PC-3 (cell line): ENCODE data around the gene GRPEL2. TPM values are rescaled to one million over a fixed set of nuclear protein-coding genes. Genes with fewer than 3 reads are reported as not detected.

ENCODE experiments used
- ATAC-seq: fragments of 200-7000 bp; cut with Tn5 transposase; 2 replicates; pipeline ENCODE4 v1.9.1; 2020; ENCODE audit warnings: mild to moderate bottlenecking, moderate library complexity
- BruUV-seq: library from RNA; stranded (reverse); fragments of 400-500 nt; replicated peaks from 2 replicates; lab custom pipeline; 2021; lab: Mats Ljungman, UMichigan
- CTCF ChIA-PET: fragments of 300-600 bp; sonication (Branson Sonifier 250); formaldehyde crosslinking; loops from one replicate; lab custom pipeline; 2022; ENCODE audit warnings: antibody characterized with exemption; lab: Charles Lee
- POLR2A ChIA-PET: fragments of 300-600 bp; sonication (Branson Sonifier 250); formaldehyde crosslinking; loops from one replicate; lab custom pipeline; 2022; ENCODE audit warnings: antibody characterized with exemption; ENCODE audit not compliant: unreplicated experiment; lab: Charles Lee
- DNase-seq: peaks from one replicate; pipeline ENCODE4 v3.0.0-alpha.2; 2015
- H2AFZ ChIP-seq: fragments of 300-600 bp; sonication (generic); 2 replicates; pipeline ENCODE4 v1.6.0; 2016; ENCODE audit warnings: antibody characterized with exemption, low read length
- H3F3A ChIP-seq: fragments of 300-600 bp; sonication (generic); one replicate; pipeline ENCODE4 v1.6.0; 2017; ENCODE audit warnings: antibody characterized with exemption, low read length, control low read depth, mild to moderate bottlenecking; ENCODE audit not compliant: unreplicated experiment
- H3K27ac ChIP-seq: fragments of 300-600 bp; sonication (generic); 2 replicates; pipeline ENCODE4 v1.5.1; 2016; ENCODE audit warnings: mild to moderate bottlenecking, low read length
- H3K27me3 ChIP-seq: fragments of 300-600 bp; sonication (generic); 2 replicates; pipeline ENCODE4 v1.6.1; 2016; ENCODE audit warnings: low read length, mixed read lengths
- H3K36me3 ChIP-seq: fragments of 300-600 bp; sonication (generic); 2 replicates; pipeline ENCODE4 v1.6.1; 2016; ENCODE audit warnings: low read depth, mixed run types, low read length, mixed read lengths
- H3K4me1 ChIP-seq: fragments of 300-600 bp; sonication (generic); 2 replicates; pipeline ENCODE4 v1.5.1; 2016; ENCODE audit warnings: low read length; ENCODE audit not compliant: insufficient read depth
- H3K4me2 ChIP-seq: fragments of 300-600 bp; sonication (generic); 2 replicates; pipeline ENCODE4 v1.6.0; 2016; ENCODE audit warnings: low read length
- H3K4me3 ChIP-seq: fragments of 300-600 bp; sonication (generic); 2 replicates; pipeline ENCODE4 v1.5.1; 2016; ENCODE audit warnings: mild to moderate bottlenecking, low read length, mixed read lengths
- H3K79me2 ChIP-seq: fragments of 300-600 bp; sonication (generic); 2 replicates; pipeline ENCODE4 v1.6.1; 2017; ENCODE audit warnings: low read length, mixed read lengths
- H3K9ac ChIP-seq: fragments of 300-600 bp; sonication (generic); 2 replicates; pipeline ENCODE4 v1.6.0; 2016; ENCODE audit warnings: mild to moderate bottlenecking, low read length
- H3K9me2 ChIP-seq: fragments of 300-600 bp; sonication (generic); replicated peaks from 2 replicates; pipeline ENCODE4 v1.6.1; 2016; ENCODE audit warnings: mixed run types, low read length, mixed read lengths
- H3K9me3 ChIP-seq: fragments of 300-600 bp; sonication (generic); 2 replicates; pipeline ENCODE4 v1.6.1; 2016; ENCODE audit warnings: low read length, mixed read lengths
- H4K20me1 ChIP-seq: fragments of 300-600 bp; sonication (generic); 2 replicates; pipeline ENCODE4 v1.6.1; 2016; ENCODE audit warnings: low read length, mixed read lengths
- EZH2 ChIP-seq: fragments of 300-600 bp; sonication (generic); IDR thresholded peaks from one replicate; pipeline ENCODE4 v1.6.1; 2017; ENCODE audit warnings: antibody characterized with exemption, mild to moderate bottlenecking, low read length; ENCODE audit not compliant: unreplicated experiment
- EZH2phosphoT487 ChIP-seq: fragments of 300-600 bp; sonication (generic); IDR thresholded peaks from 2 replicates; pipeline ENCODE4 v1.6.1; 2018; ENCODE audit warnings: mild to moderate bottlenecking, antibody characterized with exemption, low read length, borderline replicate concordance
- intact Hi-C: fragments of 100-400 bp; cut with micrococcal nuclease; formaldehyde crosslinking; loops from 2 replicates; pipeline ENCODE4 v1.9.0; 2023
- total RNA-seq: library from RNA; depleted of rRNA; stranded (reverse); fragments of >200 nt; gene quantifications from 2 replicates; pipeline ENCODE4 v1.2.3, GENCODE V29; 2014
- TF ChIP-seq, protein P1 (sequence below): fragments of 300-600 bp; sonication (generic); conservative IDR thresholded peaks from 2 replicates; pipeline ENCODE4 v1.5.1; 2017; ENCODE audit warnings: antibody characterized with exemption, low read depth, mild to moderate bottlenecking, low read length

The GRPEL2 gene
- total RNA-seq, 1 experiment from 2014 or later, result 43.8 TPM

DNA sequence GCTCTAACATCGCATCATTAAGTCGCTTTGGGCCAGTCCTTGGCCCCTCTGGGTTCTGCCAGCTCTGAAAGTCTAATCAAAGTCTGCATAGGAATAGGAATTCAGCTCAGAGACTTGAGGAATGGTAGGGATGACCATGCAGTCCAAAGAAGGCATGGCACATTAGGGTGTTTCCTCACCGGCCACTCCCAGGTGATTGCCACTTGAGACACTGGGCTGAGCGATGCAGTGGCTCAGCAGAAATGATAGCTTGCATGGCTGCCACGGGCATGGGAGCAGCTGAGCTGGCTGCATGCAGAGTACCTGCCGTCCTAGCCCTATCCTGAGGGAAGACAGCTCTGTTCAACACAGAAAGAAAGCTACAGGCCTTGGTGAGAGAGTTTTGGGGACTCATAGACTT is 44.9 kb upstream of the GRPEL2 start:
- Histone ChIP-seq H3F3A (no peaks in the 10 kb centered on the region), H2AFZ (no peak overlapping the region), H3K27ac (no peak overlapping the region), H3K4me2 (no peak overlapping the region), H3K27me3 (no peaks in the 10 kb centered on the region), H3K36me3 (no peaks in the 10 kb centered on the region), H3K79me2 (no peaks in the 10 kb centered on the region), H3K4me1 (no peaks in the 10 kb centered on the region), H3K9ac (no peak overlapping the region), H3K9me3 (no peaks in the 10 kb centered on the region), H3K4me3 (no peak overlapping the region), H3K9me2 (no peaks in the 10 kb centered on the region), H4K20me1 (no peaks in the 10 kb centered on the region)
- DNase-seq (no peak), ATAC-seq (no peak)
- BruUV-seq, result no TSS peak
- intact Hi-C loops, result no loop called here
- CTCF ChIA-PET, result no interaction called here
- TF ChIP-seq, protein P1, sequence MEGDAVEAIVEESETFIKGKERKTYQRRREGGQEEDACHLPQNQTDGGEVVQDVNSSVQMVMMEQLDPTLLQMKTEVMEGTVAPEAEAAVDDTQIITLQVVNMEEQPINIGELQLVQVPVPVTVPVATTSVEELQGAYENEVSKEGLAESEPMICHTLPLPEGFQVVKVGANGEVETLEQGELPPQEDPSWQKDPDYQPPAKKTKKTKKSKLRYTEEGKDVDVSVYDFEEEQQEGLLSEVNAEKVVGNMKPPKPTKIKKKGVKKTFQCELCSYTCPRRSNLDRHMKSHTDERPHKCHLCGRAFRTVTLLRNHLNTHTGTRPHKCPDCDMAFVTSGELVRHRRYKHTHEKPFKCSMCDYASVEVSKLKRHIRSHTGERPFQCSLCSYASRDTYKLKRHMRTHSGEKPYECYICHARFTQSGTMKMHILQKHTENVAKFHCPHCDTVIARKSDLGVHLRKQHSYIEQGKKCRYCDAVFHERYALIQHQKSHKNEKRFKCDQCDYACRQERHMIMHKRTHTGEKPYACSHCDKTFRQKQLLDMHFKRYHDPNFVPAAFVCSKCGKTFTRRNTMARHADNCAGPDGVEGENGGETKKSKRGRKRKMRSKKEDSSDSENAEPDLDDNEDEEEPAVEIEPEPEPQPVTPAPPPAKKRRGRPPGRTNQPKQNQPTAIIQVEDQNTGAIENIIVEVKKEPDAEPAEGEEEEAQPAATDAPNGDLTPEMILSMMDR, result no peak
- TF ChIP-seq EZH2phosphoT487, result no peak
- TF ChIP-seq EZH2, result no peak
- POLR2A ChIA-PET, result no interaction called here

DNA sequence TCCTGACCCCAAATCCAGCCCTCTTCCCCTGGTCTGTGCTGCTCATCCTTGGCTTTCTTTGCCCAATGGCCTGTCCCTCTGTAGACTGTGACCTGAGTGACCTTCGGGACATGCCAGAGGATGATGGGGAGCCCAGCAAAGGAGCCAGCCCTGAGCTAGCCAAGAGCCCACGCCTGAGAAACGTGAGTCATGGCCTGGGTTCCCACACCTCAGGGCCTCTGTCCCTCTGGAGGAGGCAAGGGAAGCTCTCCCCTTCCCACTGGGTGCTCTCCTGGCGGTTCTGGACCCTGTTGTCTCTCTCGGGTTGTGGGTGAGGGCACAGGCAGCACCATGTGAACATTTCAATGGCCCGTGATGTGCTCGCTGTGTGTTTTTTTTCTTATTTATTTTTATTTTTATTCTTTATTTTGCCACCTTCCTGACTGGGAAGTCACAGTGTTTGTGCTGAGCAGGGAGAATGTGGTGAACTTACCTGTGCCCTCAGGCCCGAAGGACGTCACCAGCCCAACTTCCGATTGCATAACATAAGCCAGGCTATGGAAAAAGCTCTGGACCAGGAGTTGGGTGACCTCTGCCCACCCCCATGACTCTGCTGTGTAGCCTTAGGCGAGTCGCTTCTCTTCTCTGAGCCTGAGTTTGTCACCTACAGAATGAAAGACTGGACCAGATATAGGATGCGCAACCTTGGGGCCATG is 44.1 kb upstream of the GRPEL2 start:
- ATAC-seq (no peak), DNase-seq (no peak)
- Histone ChIP-seq H3K27ac (no peak overlapping the region), H3K36me3 (no peaks in the 10 kb centered on the region), H3F3A (no peaks in the 10 kb centered on the region), H4K20me1 (no peaks in the 10 kb centered on the region), H3K27me3 (no peaks in the 10 kb centered on the region), H3K4me2 (no peak overlapping the region), H3K4me1 (no peaks in the 10 kb centered on the region), H3K4me3 (no peak overlapping the region), H3K9me2 (no peaks in the 10 kb centered on the region), H2AFZ (no peak overlapping the region), H3K9ac (no peak overlapping the region), H3K79me2 (no peaks in the 10 kb centered on the region), H3K9me3 (no peaks in the 10 kb centered on the region)
- POLR2A ChIA-PET, result no interaction called here
- no TSS peak for BruUV-seq
- TF ChIP-seq EZH2, result no peak
- TF ChIP-seq, protein P1, result no peak
- no peak for TF ChIP-seq EZH2phosphoT487
- CTCF ChIA-PET, result no interaction called here
- intact Hi-C loops, result no loop called here

DNA sequence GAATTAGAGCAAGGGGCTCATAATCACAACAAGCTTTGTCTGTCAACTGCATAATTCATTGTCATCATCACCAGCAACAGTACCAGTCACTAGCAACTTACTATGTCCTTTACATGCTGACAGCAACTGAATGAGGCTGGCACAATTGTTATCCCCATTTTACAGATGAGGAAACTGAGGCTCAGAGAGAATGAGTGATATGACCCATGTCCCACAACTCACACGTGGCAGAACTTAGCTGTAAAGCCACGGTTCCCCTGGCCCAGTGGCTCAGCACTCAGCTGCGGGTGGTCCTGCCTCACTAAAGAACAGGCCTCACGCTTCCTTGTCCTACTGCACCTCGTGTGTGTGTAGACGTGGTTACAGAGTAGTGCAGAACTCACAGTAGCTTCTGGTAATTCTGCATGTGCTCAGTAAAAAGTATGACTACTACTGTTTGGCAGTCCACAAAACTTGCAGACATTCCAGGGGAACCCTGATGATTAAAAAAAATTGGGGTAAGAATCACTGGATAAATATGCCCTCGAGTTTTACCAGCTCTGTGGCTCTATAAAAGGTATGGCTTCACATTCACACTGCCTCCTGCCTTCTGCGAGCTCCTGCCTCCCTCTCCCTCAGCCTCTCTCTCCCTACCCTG is 43.4 kb upstream of the GRPEL2 start:
- Histone ChIP-seq H3K4me1 (no peaks in the 10 kb centered on the region), H2AFZ (no peak overlapping the region), H3K79me2 (no peaks in the 10 kb centered on the region), H3K9me2 (no peaks in the 10 kb centered on the region), H3K27ac (no peak overlapping the region), H3K36me3 (no peaks in the 10 kb centered on the region), H3F3A (no peaks in the 10 kb centered on the region), H3K4me2 (no peak overlapping the region), H3K9me3 (no peaks in the 10 kb centered on the region), H3K27me3 (no peaks in the 10 kb centered on the region), H3K4me3 (no peak overlapping the region), H3K9ac (no peak overlapping the region), H4K20me1 (no peaks in the 10 kb centered on the region)
- TF ChIP-seq, protein P1, result no peak
- TF ChIP-seq EZH2phosphoT487 (no peak), EZH2 (no peak)
- ATAC-seq (no peak), DNase-seq (no peak)
- no TSS peak for BruUV-seq
- intact Hi-C loops, result no loop called here
- ChIA-PET POLR2A (interaction anchor here (0.6 kb wide), 2 partner anchors 55 to 158 kb away, joined by 4 to 5 read pairs; no protein-coding TSS in a partner anchor), CTCF (no interaction called here)
